GM21717 (cell line): ENCODE measurements around the gene ARL13B.
"Not testable (repeated sequence)": the region's sequence is repeated elsewhere in the genome, so short reads cannot be mapped to it uniquely, and the experiment has no call there.

Experiments used
- ATAC-seq: cut with Tn5 transposase; IDR thresholded peaks from one replicate; pipeline ENCODE4 v1.9.1; 2021; ENCODE audit warnings: mild to moderate bottlenecking, moderate library complexity; ENCODE audit not compliant: unreplicated experiment

ARL13B gene

GRCh38 chr3:93979850-93980676 lies at the start of gene ARL13B:
Gene ARL13B (plus strand): TSS chr3:93980155. CDS start chr3:93980424, 269 bp downstream.
- peak; percentile 100 for ATAC-seq

- no peak for ATAC-seq
These were observed 48.2 kb upstream of the ARL13B start for GRCh38 chr3:93931597-93932229.

DNA sequence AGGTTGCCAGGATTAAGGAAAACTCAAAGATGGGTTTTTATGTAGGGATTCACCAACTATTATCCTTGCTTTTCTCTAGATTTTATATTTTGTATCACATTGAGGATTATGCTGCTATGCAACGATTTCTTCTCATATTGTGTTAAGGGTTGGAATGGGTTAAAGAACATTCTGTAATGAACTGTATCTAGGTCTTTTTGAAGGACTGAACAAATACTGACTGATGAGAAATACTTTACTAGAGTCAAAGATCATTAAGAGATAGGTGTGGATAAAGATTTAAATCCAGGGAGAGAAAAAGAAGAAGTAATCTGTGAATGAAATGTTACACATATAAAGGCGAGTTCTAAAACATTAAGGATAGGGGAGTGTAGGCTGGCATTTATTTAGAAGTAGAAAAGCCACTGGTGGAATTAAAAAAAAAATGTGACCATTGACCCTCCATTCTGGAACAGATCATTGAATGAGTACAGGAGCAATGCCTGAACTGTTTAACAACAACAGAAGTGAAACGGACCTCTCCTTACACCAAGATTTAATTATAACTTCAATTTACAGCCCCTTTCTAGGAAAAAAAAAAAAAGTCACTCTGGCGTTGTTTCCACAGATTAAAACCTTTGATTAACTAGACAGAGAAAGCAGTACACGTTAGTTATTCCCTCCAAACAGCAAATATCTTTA lies 45.4 kb upstream of the ARL13B start:
- no peak for ATAC-seq

DNA sequence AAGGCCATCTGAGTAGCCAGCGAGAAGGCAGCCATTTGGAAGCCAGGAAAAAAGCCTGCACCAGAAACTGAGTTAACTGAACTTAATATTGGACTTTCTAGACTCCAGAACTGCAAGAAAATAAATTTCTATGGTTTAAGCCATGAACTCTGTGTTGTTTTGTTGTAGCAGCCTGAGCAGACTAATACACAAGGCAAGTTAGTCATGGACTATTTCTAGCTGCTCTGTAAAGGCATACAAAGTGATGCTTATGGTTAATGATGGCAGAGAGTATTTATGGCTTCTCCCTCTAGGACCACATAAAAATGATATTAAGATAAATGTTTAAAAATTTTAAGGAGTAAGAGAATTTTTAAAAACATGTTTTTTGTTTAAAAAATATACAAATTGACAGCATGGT lies 43.4 kb upstream of the ARL13B start:
- ATAC-seq, result no peak

DNA sequence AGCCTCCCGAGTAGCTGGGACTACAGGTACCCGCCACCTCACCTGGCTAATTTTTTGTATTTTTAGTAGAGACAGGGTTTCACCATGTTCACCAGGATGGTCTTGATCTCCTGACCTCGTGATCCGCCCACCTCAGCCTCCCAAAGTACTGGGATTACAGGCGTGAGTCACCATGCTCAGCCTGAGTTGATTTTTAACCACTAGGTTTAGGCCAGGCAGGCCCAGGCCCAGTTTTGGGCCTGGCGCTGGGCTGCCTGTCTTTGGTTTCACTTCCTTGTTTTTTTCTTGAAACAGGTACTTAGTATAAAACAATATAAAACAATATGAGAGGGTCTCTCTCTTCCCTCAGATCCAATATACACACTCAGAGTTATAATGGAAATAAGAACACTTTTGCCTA lies 42.5 kb upstream of the ARL13B start:
- ATAC-seq, result not testable (repeated sequence)

DNA sequence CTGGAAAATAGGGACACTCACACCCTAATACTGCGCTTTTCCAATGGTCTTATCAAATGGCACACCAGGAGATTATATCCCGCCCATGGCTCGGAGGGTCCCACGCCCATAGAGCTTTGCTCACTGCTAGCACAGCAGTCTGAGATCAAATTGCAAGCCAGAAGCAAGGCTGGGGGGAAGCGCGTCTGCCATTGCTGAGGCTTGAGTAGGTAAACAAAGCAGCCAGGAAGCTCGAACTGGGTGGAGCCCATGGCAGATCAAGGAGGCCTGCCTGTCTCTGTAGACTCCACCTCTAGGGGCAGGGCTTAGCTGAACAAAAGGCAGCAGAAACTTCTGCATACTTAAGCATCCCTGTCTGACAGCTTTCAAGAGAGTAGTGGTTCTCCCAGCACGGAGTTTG lies 30.0 kb upstream of the ARL13B start:
- ATAC-seq, result not testable (repeated sequence)

GRCh38 chr3:93961026-93961425 lies 18.9 kb upstream of the ARL13B start:
- ATAC-seq, result no peak

DNA sequence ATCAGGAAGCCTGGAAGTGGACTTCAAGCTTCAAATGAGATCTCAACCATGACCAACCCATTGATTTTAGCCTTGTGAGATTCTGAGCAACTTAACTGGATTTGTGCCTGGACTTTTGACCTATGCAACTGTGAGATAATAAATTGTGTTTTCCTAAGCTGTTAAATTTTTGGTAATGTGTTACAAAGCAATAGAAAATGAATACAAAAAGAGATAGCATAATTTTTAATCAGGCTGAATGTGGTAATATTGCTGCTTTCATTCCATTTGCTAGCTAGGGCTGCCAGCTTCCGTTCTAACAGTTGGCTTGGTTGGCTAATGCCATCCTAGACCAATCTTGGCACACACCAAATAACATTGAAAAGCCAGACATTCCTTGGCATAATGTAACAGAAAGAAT lies 18.5 kb upstream of the ARL13B start:
- no peak for ATAC-seq

- ATAC-seq, result no peak
These were observed 17.2 kb upstream of the ARL13B start for GRCh38 chr3:93962798-93963197.

GRCh38 chr3:93965106-93965505 lies 14.8 kb upstream of the ARL13B start:
- ATAC-seq, result not testable (repeated sequence)

GRCh38 chr3:93969443-93969842 lies 10.5 kb upstream of the ARL13B start:
- no peak for ATAC-seq

GRCh38 chr3:93969997-93970396 lies 10.0 kb upstream of the ARL13B start:
- no peak for ATAC-seq

- ATAC-seq, result peak; percentile 82
These were observed 6.5 kb upstream of the ARL13B start, which contains the start of gene PROS1 for GRCh38 chr3:93973131-93974126. Gene PROS1 (minus strand): TSS chr3:93973896. CDS start chr3:93973749, 147 bp downstream.

GRCh38 chr3:93981649-93982048 lies 1.7 kb downstream of the ARL13B start:
- no peak for ATAC-seq

- no peak for ATAC-seq
These were observed 3.5 kb downstream of the ARL13B start for GRCh38 chr3:93983408-93983807.

GRCh38 chr3:93984618-93985017 lies 4.7 kb downstream of the ARL13B start:
- no peak for ATAC-seq

DNA sequence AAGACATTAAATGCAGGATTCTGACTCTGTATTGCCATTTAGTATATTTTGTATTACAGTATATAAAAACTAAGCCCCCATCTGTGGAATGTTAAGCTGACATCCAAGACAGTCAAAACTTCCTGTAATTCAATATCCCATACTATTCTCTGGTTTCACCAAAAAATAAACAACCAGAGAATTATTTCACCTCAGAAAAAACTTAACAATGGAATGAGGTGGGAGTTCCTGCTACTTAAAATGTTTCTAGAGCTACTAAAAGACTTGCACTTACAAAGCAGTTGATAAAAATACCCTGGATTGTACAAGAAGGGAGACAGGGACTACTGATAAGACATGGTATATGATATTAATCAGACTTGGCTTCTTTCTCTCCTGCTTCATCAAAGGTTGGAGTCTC lies 8.3 kb downstream of the ARL13B start:
- ATAC-seq, result no peak

- no peak for ATAC-seq
These were observed 8.8 kb downstream of the ARL13B start for GRCh38 chr3:93988764-93989163.

DNA sequence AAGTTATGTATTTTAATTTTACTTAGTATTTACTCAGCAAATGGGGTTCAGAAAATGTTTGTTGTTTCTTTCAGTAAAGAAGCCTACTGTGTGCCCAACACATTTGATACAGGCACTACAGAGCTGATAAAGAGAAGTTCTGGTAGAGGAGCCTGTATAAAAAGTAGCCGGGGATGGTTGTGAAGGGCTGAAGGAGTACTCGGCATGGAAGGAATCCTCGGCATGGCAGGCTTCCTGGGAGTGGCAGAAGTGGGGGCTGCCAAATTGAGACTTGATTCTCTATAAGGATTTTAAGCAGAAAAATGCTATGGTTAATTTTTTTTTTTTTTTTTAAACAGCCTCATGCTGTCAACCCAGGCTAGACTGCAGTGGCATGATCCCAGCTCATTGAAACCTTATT lies 9.3 kb downstream of the ARL13B start:
- ATAC-seq, result no peak

DNA sequence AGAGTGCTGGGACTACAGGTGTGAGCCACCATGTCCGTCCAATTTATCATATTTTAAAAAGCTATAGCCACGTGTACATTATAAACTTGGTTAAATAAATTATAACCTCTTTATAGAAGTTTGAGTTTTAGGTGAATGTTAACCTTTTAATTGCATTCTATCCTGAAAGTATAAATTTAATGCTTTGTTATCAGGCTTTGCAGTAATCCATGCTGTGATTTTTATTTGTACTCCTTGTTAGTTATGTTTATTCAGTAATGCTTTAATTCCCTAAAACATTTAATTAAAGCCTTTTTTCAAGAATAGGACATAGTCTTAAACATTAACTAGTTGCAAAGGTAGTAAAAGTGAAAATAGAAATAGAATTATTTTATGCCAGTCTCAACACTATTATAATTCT lies 11.7 kb downstream of the ARL13B start:
- no peak for ATAC-seq
